Stimulated activated CD8-positive, alpha-beta memory T cell treated with anti-CD3 and anti-CD28 coated beads, Interleukin-7, amount 100 ng/mL, for 48 hours (primary cell): ENCODE data around the gene RAD50.
"Not testable (repeated sequence)": the region's sequence is repeated elsewhere in the genome, so short reads cannot be mapped to it uniquely, and the experiment has no call there.

Source experiments
- DNase-seq, 2 donors: peaks; one replicate each; pipeline ENCODE4 v3.0.0-alpha.2; 2020; ENCODE audit warnings: low read depth in 1 of 2; ENCODE audit errors: extremely low read depth in 1 of 2

RAD50 gene

GRCh38 chr5:132556763-132557477, at the start of gene RAD50:
RAD50 (plus strand) TSS chr5:132556977; CDS start chr5:132557325, 348 bp downstream.
- DNase-seq = peak; percentile 89 to 91

DNA sequence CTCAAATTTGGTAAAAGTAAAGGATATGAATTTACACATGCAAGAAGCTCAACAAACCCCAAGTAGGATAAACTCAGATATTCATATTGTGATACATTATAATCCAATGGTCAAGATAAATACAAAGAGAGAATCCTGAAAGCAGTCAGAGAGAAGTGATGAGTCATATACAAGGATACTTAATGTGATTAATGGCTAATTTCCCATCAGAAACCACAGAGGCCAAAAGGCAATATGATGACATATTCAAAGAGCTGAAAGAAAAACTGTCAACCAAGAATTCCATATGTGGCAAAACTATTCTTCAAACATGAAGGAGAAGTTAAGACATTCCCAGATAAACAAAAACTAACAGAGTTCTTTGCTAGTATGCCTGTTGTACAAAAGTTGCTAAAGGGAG, 46.7 kb upstream of the RAD50 start:
- DNase-seq = no peak

GRCh38 chr5:132513618-132514336, 43.0 kb upstream of the RAD50 start:
- DNase-seq = not testable (repeated sequence)

GRCh38 chr5:132522067-132522466, 34.7 kb upstream of the RAD50 start:
- not testable (repeated sequence) for DNase-seq

- not testable (repeated sequence) for DNase-seq
Measured at GRCh38 chr5:132524877-132525276, 31.9 kb upstream of the RAD50 start.

DNA sequence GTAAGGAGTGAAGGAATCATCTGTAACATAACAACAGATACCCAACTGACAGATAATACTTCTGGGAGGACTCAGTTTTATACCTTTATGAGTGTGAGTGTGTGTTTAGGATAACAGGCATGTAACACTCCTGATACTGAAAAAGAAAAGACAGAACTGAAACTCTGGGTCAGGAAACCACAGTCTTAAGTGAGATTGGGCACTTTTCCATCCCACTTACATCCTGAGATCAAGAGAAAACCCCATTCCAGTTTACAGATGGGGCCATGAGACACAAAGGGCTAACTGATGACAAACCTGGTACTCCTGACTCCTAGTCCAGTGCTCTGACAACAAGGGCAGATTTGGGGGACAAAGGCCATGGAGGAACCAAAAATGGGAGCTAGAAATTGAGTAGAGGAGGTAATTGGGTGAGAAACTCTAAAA, 31.5 kb upstream of the RAD50 start:
- DNase-seq = no peak

DNA sequence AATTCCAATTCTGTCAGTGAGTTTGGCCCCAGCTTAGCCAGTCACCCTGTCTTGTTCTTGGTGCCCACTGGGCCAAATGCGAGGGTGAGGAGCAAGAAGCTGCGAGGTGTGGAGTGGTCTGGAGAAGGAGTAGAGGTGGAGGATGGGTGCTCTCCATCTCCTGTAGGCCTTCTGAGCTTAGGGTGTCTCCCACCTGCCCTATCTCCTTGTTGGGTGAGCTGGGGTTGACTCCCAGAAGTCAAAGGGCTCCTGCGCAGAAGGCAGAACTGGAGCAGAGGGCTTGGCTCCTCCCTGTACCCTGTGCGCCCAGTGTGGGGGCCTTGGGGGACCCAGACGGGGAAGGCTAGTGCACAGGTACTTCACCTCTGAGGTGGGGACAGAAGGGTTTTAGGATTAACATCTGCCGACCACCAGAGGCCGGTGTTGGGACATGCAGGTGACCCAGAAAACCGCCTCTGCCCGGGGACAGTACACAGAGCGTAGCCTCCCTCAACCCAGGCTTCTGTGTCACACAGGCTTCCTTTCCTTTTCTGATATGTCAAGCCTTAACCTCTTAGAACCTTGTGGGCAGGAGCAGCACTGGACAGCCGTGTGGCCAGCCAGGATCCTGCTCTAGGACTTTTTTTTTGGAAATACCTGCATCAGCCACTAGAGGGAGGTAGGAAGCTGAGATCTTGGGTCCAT, 30.3 kb upstream of the RAD50 start:
- DNase-seq = peak in 1 of 2 donors; percentile 11

GRCh38 chr5:132526974-132527564, 29.7 kb upstream of the RAD50 start:
- DNase-seq = no peak

- DNase-seq = no peak
Measured at GRCh38 chr5:132528021-132528420, 28.8 kb upstream of the RAD50 start.

GRCh38 chr5:132528866-132529634, 27.7 kb upstream of the RAD50 start:
- DNase-seq = no peak

DNA sequence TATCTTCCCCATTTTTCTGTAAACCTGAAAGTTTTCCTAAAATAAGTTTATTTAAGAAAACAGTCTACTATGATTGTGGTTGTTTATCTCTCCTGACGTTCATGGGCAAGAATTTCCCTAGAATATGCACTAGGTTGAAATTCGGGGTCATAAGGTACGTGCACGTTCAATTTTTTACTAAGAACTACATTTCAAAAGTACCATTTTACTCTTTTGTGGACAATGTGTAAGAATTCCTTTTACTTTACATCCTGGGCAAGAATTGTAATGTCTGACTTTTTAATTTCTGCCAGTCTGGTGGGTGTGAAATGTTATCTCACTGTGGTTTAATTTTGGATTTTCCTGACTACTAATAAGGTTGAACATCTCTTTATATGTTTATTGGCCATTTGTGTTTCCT, 25.8 kb upstream of the RAD50 start:
- DNase-seq = no peak

- DNase-seq = no peak
Measured at GRCh38 chr5:132539716-132540115, 17.1 kb upstream of the RAD50 start.

DNA sequence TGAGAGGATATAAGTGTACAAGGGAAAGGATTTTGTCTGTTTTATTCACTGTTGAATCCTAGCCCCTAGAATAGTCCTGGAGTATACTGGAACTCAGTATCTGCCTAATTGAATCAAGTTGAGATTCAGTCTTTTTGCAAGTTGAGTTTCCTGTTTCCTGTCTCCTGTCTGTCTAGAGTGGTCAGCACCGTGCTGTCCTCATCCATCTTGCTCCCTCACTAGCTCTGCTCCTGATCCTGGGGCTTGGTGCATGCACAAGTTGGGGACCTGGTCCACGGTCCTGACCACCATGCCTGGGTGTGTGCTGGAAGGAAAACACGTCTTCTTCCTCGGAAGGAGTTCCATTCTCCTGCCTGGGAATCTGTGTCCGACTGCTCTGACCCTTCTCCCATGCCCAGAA, 16.6 kb upstream of the RAD50 start:
- no peak for DNase-seq

- no peak for DNase-seq
Measured at GRCh38 chr5:132540764-132541163, 16.0 kb upstream of the RAD50 start.

DNA sequence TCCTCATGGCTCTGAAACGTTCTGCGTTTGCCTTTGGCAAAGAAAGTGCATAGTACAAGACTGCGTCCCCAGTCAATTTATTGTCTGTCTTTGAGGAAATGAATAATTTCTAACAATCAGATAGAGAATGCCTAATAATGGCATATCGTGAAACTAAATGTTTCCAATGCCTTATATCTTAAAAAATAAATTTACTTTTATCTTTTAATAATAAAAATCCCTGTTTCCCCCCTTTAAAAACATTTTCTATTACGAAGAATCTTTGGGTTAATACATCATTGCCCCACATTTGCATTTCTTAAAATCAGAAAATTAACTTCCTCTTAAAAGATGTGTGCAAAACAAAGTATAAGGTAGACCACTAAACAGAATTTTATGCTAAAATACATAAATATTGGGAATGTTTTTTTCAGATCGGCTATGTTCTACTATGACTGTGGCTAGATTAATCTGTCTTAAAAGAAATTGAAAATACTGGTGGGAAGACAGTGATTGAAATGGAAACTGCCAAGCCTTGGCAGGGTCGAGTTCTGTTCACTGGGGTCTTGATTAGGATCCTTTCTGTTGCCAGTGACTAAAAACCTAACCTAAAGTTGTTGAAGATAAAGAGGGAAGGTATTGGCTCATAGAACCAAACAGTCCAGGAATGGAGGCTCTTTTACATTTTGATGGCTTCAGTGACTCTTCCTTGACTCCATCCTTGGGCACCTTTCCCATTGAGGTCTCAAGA, 13.1 kb upstream of the RAD50 start, which contains the start of gene IL5:
Gene IL5 (minus strand): TSS at position 51 of the 730 bp plus-strand sequence. CDS start 44 bp downstream, at position 7.
- no peak for DNase-seq

- peak; percentile 26 to 56 for DNase-seq
Measured at GRCh38 chr5:132546108-132546507, 10.7 kb upstream of the RAD50 start.

- no peak for DNase-seq
Measured at GRCh38 chr5:132547269-132547668, 9.5 kb upstream of the RAD50 start.

- DNase-seq = not testable (repeated sequence)
Measured at GRCh38 chr5:132548834-132549233, 7.9 kb upstream of the RAD50 start.

GRCh38 chr5:132549576-132549975, 7.2 kb upstream of the RAD50 start:
- no peak for DNase-seq
